ENCODE data around the gene MAP3K3.

The MAP3K3 gene

GRCh38 chr17:63598281-63598680 is 23.9 kb upstream of the MAP3K3 start:
- H3K4me1 ChIP-seq (ENCODE audit: control insufficient read depth in 1 of 2, insufficient read depth in 2 of 2, low read length in 2 of 2): peaks cover 9 to 14% of the 10 kb centered on the region in 2 donors
- no peak overlapping the region for H3K4me3 ChIP-seq (ENCODE audit: low read depth in 1 of 2, low read length in 2 of 2)
- no peaks in the 10 kb centered on the region for H3K27me3 ChIP-seq (ENCODE audit: low read depth, low read length)
- H3K27ac ChIP-seq (ENCODE audit: low read length): no peak overlapping the region
- no peaks in the 10 kb centered on the region for H3K9me3 ChIP-seq (ENCODE audit: control insufficient read depth in 1 of 2, low read length in 2 of 2)
- peaks cover 0 to under 1% of the 10 kb centered on the region in 2 donors for H3K36me3 ChIP-seq (ENCODE audit: control insufficient read depth in 1 of 2, insufficient read depth in 2 of 2, low read length in 2 of 2)

GRCh38 chr17:63600569-63601438 is 21.4 kb upstream of the MAP3K3 start, which contains the start of gene TACO1:
TACO1 (plus strand) TSS chr17:63600895; CDS start chr17:63601084, 189 bp downstream.
- Histone ChIP-seq H3K27ac (ENCODE audit: low read length) (peak within 1 kb of the TSS; percentile 76), H3K36me3 (ENCODE audit: control insufficient read depth in 1 of 2, insufficient read depth in 2 of 2, low read length in 2 of 2) (peaks cover 10 to 15% of the 10 kb centered on the region in 2 donors), H3K4me3 (ENCODE audit: low read depth in 1 of 2, low read length in 2 of 2) (peak within 1 kb of the TSS; percentile 76 to 83), H3K9me3 (ENCODE audit: control insufficient read depth in 1 of 2, low read length in 2 of 2) (no peaks in the 10 kb centered on the region), H3K27me3 (ENCODE audit: low read depth, low read length) (no peaks in the 10 kb centered on the region), H3K4me1 (ENCODE audit: control insufficient read depth in 1 of 2, insufficient read depth in 2 of 2, low read length in 2 of 2) (peaks cover 9 to 14% of the 10 kb centered on the region in 2 donors)

GRCh38 chr17:63601439-63602371 is 20.5 kb upstream of the MAP3K3 start:
- Histone ChIP-seq H3K27me3 (ENCODE audit: low read depth, low read length) (no peaks in the 10 kb centered on the region), H3K4me3 (ENCODE audit: low read depth in 1 of 2, low read length in 2 of 2) (peak overlapping the region; percentile 76 to 83), H3K4me1 (ENCODE audit: control insufficient read depth in 1 of 2, insufficient read depth in 2 of 2, low read length in 2 of 2) (peaks cover 9 to 14% of the 10 kb centered on the region in 2 donors), H3K27ac (ENCODE audit: low read length) (peak overlapping the region; percentile 76), H3K9me3 (ENCODE audit: control insufficient read depth in 1 of 2, low read length in 2 of 2) (no peaks in the 10 kb centered on the region), H3K36me3 (ENCODE audit: control insufficient read depth in 1 of 2, insufficient read depth in 2 of 2, low read length in 2 of 2) (peaks cover 17 to 24% of the 10 kb centered on the region in 2 donors)

GRCh38 chr17:63609816-63610573 is 12.2 kb upstream of the MAP3K3 start:
- Histone ChIP-seq H3K4me3 (ENCODE audit: low read depth in 1 of 2, low read length in 2 of 2) (no peak overlapping the region), H3K27me3 (ENCODE audit: low read depth, low read length) (no peaks in the 10 kb centered on the region), H3K9me3 (ENCODE audit: control insufficient read depth in 1 of 2, low read length in 2 of 2) (no peaks in the 10 kb centered on the region), H3K36me3 (ENCODE audit: control insufficient read depth in 1 of 2, insufficient read depth in 2 of 2, low read length in 2 of 2) (peaks cover 43 to 50% of the 10 kb centered on the region in 2 donors), H3K4me1 (ENCODE audit: control insufficient read depth in 1 of 2, insufficient read depth in 2 of 2, low read length in 2 of 2) (no peaks in the 10 kb centered on the region), H3K27ac (ENCODE audit: low read length) (no peak overlapping the region)

GRCh38 chr17:63610854-63611253 is 11.4 kb upstream of the MAP3K3 start:
- Histone ChIP-seq H3K27ac (ENCODE audit: low read length) (no peak overlapping the region), H3K4me1 (ENCODE audit: control insufficient read depth in 1 of 2, insufficient read depth in 2 of 2, low read length in 2 of 2) (no peaks in the 10 kb centered on the region), H3K36me3 (ENCODE audit: control insufficient read depth in 1 of 2, insufficient read depth in 2 of 2, low read length in 2 of 2) (peaks cover 34 to 42% of the 10 kb centered on the region in 2 donors), H3K4me3 (ENCODE audit: low read depth in 1 of 2, low read length in 2 of 2) (no peak overlapping the region), H3K27me3 (ENCODE audit: low read depth, low read length) (no peaks in the 10 kb centered on the region), H3K9me3 (ENCODE audit: control insufficient read depth in 1 of 2, low read length in 2 of 2) (no peaks in the 10 kb centered on the region)

GRCh38 chr17:63611354-63611753 is 10.9 kb upstream of the MAP3K3 start:
- no peak overlapping the region for H3K27ac ChIP-seq (ENCODE audit: low read length)

GRCh38 chr17:63613663-63614062 is 8.6 kb upstream of the MAP3K3 start:
- H3K27ac ChIP-seq (ENCODE audit: low read length): no peak overlapping the region
- no peaks in the 10 kb centered on the region for H3K27me3 ChIP-seq (ENCODE audit: low read depth, low read length)
- H3K4me3 ChIP-seq (ENCODE audit: low read depth in 1 of 2, low read length in 2 of 2): no peak overlapping the region
- peaks cover 9 to 16% of the 10 kb centered on the region in 2 donors for H3K36me3 ChIP-seq (ENCODE audit: control insufficient read depth in 1 of 2, insufficient read depth in 2 of 2, low read length in 2 of 2)
- H3K9me3 ChIP-seq (ENCODE audit: control insufficient read depth in 1 of 2, low read length in 2 of 2): no peaks in the 10 kb centered on the region
- no peaks in the 10 kb centered on the region for H3K4me1 ChIP-seq (ENCODE audit: control insufficient read depth in 1 of 2, insufficient read depth in 2 of 2, low read length in 2 of 2)

More at GRCh38 chr17:63611354-63611753, 10.9 kb upstream of the MAP3K3 start:
- Histone ChIP-seq H3K4me3 (ENCODE audit: low read depth in 1 of 2, low read length in 2 of 2) (no peak overlapping the region), H3K27me3 (ENCODE audit: low read depth, low read length) (no peaks in the 10 kb centered on the region), H3K4me1 (ENCODE audit: control insufficient read depth in 1 of 2, insufficient read depth in 2 of 2, low read length in 2 of 2) (no peaks in the 10 kb centered on the region), H3K36me3 (ENCODE audit: control insufficient read depth in 1 of 2, insufficient read depth in 2 of 2, low read length in 2 of 2) (peaks cover 29 to 37% of the 10 kb centered on the region in 2 donors), H3K9me3 (ENCODE audit: control insufficient read depth in 1 of 2, low read length in 2 of 2) (no peaks in the 10 kb centered on the region)

- H3K9me3 ChIP-seq (ENCODE audit: control insufficient read depth in 1 of 2, low read length in 2 of 2): no peaks in the 10 kb centered on the region
- peaks cover 0 to 27% of the 10 kb centered on the region in 2 donors for H3K4me1 ChIP-seq (ENCODE audit: control insufficient read depth in 1 of 2, insufficient read depth in 2 of 2, low read length in 2 of 2)
- H3K36me3 ChIP-seq (ENCODE audit: control insufficient read depth in 1 of 2, insufficient read depth in 2 of 2, low read length in 2 of 2): no peaks in the 10 kb centered on the region
- H3K27me3 ChIP-seq (ENCODE audit: low read depth, low read length): no peaks in the 10 kb centered on the region
- H3K27ac ChIP-seq (ENCODE audit: low read length): no peak overlapping the region
- H3K4me3 ChIP-seq (ENCODE audit: low read depth in 1 of 2, low read length in 2 of 2): peak overlapping the region; percentile 45 to 93
Observed at GRCh38 chr17:63621229-63621683, 961 bp upstream of the MAP3K3 start.

- Histone ChIP-seq H3K9me3 (ENCODE audit: control insufficient read depth in 1 of 2, low read length in 2 of 2) (no peaks in the 10 kb centered on the region), H3K36me3 (ENCODE audit: control insufficient read depth in 1 of 2, insufficient read depth in 2 of 2, low read length in 2 of 2) (no peaks in the 10 kb centered on the region), H3K27ac (ENCODE audit: low read length) (peak overlapping the region; percentile 77), H3K4me1 (ENCODE audit: control insufficient read depth in 1 of 2, insufficient read depth in 2 of 2, low read length in 2 of 2) (peaks cover 6 to 37% of the 10 kb centered on the region in 2 donors), H3K4me3 (ENCODE audit: low read depth in 1 of 2, low read length in 2 of 2) (peak overlapping the region; percentile 81 to 93), H3K27me3 (ENCODE audit: low read depth, low read length) (no peaks in the 10 kb centered on the region)
Observed at GRCh38 chr17:63622574-63623390, 565 bp downstream of the MAP3K3 start.

Data from muscle layer of duodenum (tissue), 2 donors.